ENCODE measurements around the gene IQSEC1. TPM values are rescaled to one million over a fixed set of nuclear protein-coding genes. Genes with fewer than 3 reads are reported as not detected.

The IQSEC1 gene
- total and polyA plus RNA-seq, 2 experiments from 2014 or later, result 17.8 to 51.7 TPM

GRCh38 chr3:13045241-13045903 lies 27.9 kb downstream of the IQSEC1 start:
- Histone ChIP-seq H3K36me3 (no peaks in the 10 kb centered on the region), H3K27ac (no peak overlapping the region), H3K4me3 (no peak overlapping the region), H3K4me1 (ENCODE audit: low read depth) (peaks cover 2% of the 10 kb centered on the region), H3K27me3 (no peaks in the 10 kb centered on the region), H3K9me3 (ENCODE audit: low read depth) (no peaks in the 10 kb centered on the region)
- TF ChIP-seq CTCF (IDR thresholded peaks at IDR 0.05; ENCODE audit: low read depth, low read length), result no peak
- DNase-seq (ENCODE audit: low read depth in 1 of 2, low spot score in 1 of 2), result no peak

- no peaks in the 10 kb centered on the region for H3K27me3 ChIP-seq
- H3K36me3 ChIP-seq, result no peaks in the 10 kb centered on the region
- H3K4me3 ChIP-seq, result no peak overlapping the region
- peaks cover 2% of the 10 kb centered on the region for H3K4me1 ChIP-seq (ENCODE audit: low read depth)
- H3K27ac ChIP-seq, result no peak overlapping the region
- TF ChIP-seq CTCF (IDR thresholded peaks at IDR 0.05; ENCODE audit: low read depth, low read length), result no peak
- no peaks in the 10 kb centered on the region for H3K9me3 ChIP-seq (ENCODE audit: low read depth)
- no peak for DNase-seq (ENCODE audit: low read depth in 1 of 2, low spot score in 1 of 2)
Observed at GRCh38 chr3:13044496-13045240, 28.6 kb downstream of the IQSEC1 start.

- H3K9me3 ChIP-seq (ENCODE audit: low read depth), result no peaks in the 10 kb centered on the region
- no peak overlapping the region for H3K4me3 ChIP-seq
- no peaks in the 10 kb centered on the region for H3K36me3 ChIP-seq
- no peak for TF ChIP-seq CTCF (IDR thresholded peaks at IDR 0.05; ENCODE audit: low read depth, low read length)
- no peak for DNase-seq (ENCODE audit: low read depth in 1 of 2, low spot score in 1 of 2)
- no peak overlapping the region for H3K27ac ChIP-seq
- peaks cover 2% of the 10 kb centered on the region for H3K4me1 ChIP-seq (ENCODE audit: low read depth)
- H3K27me3 ChIP-seq, result no peaks in the 10 kb centered on the region
Observed at GRCh38 chr3:13043656-13044055, 29.6 kb downstream of the IQSEC1 start.

GRCh38 chr3:13042715-13043271 lies 30.4 kb downstream of the IQSEC1 start:
- Histone ChIP-seq H3K36me3 (no peaks in the 10 kb centered on the region), H3K27ac (no peak overlapping the region), H3K4me3 (no peak overlapping the region), H3K9me3 (ENCODE audit: low read depth) (no peaks in the 10 kb centered on the region), H3K27me3 (no peaks in the 10 kb centered on the region), H3K4me1 (ENCODE audit: low read depth) (peaks cover 2% of the 10 kb centered on the region)
- TF ChIP-seq CTCF (IDR thresholded peaks at IDR 0.05; ENCODE audit: low read depth, low read length), result no peak
- DNase-seq (ENCODE audit: low read depth in 1 of 2, low spot score in 1 of 2), result no peak

- TF ChIP-seq CTCF (IDR thresholded peaks at IDR 0.05; ENCODE audit: low read depth, low read length), result no peak
- Histone ChIP-seq H3K9me3 (ENCODE audit: low read depth) (no peaks in the 10 kb centered on the region), H3K36me3 (no peaks in the 10 kb centered on the region), H3K4me3 (no peak overlapping the region), H3K4me1 (ENCODE audit: low read depth) (peaks cover 2% of the 10 kb centered on the region), H3K27ac (no peak overlapping the region), H3K27me3 (no peaks in the 10 kb centered on the region)
- DNase-seq (ENCODE audit: low read depth in 1 of 2, low spot score in 1 of 2), result no peak
Observed at GRCh38 chr3:13042127-13042701, 31.0 kb downstream of the IQSEC1 start.
